DOHH2 (cell line): ENCODE measurements around the gene LRCH1.
"Not testable (repeated sequence)": the region's sequence is repeated elsewhere in the genome, so short reads cannot be mapped to it uniquely, and the experiment has no call there.

ENCODE experiments used
- H3F3A ChIP-seq: fragments of 200-600 bp; sonication (generic), shearing (Covaris generic); 2 replicates; pipeline ENCODE4 v1.6.0; 2016; ENCODE audit warnings: antibody characterized with exemption, mild to moderate bottlenecking; ENCODE audit not compliant: control insufficient read depth, insufficient read depth
- H3K27ac ChIP-seq: fragments of 200-600 bp; sonication (generic); 2 replicates; pipeline ENCODE4 v1.5.1; 2014; ENCODE audit warnings: low read depth, mild to moderate bottlenecking, low read length, moderate library complexity
- H3K27me3 ChIP-seq: fragments of 200-600 bp; sonication (generic); 2 replicates; pipeline ENCODE4 v1.6.1; 2014; ENCODE audit warnings: mild to moderate bottlenecking, low read length, mixed read lengths; ENCODE audit not compliant: control insufficient read depth
- H3K36me3 ChIP-seq: fragments of 200-600 bp; sonication (generic); 2 replicates; pipeline ENCODE4 v1.6.1; 2014; ENCODE audit warnings: mild to moderate bottlenecking, low read length, moderate library complexity, mixed read lengths; ENCODE audit not compliant: control insufficient read depth
- H3K4me1 ChIP-seq: fragments of 200-600 bp; sonication (generic); 2 replicates; pipeline ENCODE4 v1.6.1; 2014; ENCODE audit warnings: mild to moderate bottlenecking, low read length, mixed read lengths; ENCODE audit not compliant: control insufficient read depth
- H3K4me2 ChIP-seq: fragments of 200-600 bp; sonication (generic); 2 replicates; pipeline ENCODE4 v1.6.0; 2014; ENCODE audit warnings: mild to moderate bottlenecking, low read length, moderate library complexity
- H3K4me3 ChIP-seq: fragments of 200-600 bp; sonication (generic); 2 replicates; pipeline ENCODE4 v1.5.1; 2014; ENCODE audit warnings: mild to moderate bottlenecking, low read length, mixed read lengths
- H3K79me2 ChIP-seq: fragments of 200-600 bp; sonication (generic); 2 replicates; pipeline ENCODE4 v1.6.1; 2014; ENCODE audit warnings: mild to moderate bottlenecking, low read length, mixed read lengths; ENCODE audit not compliant: control insufficient read depth
- H3K9me2 ChIP-seq: fragments of 200-600 bp; sonication (generic); replicated peaks from 2 replicates; pipeline ENCODE4 v1.6.1; 2014; ENCODE audit warnings: mild to moderate bottlenecking, low read length, mixed read lengths; ENCODE audit not compliant: control insufficient read depth
- H3K9me3 ChIP-seq: fragments of 200-600 bp; sonication (generic); 2 replicates; pipeline ENCODE4 v1.6.1; 2014; ENCODE audit warnings: antibody characterized with exemption, low read length, mixed read lengths; ENCODE audit not compliant: control insufficient read depth, insufficient read depth
- H4K20me1 ChIP-seq: fragments of 200-600 bp; sonication (generic); 2 replicates; pipeline ENCODE4 v1.6.0; 2014; ENCODE audit warnings: low read depth, mild to moderate bottlenecking, antibody characterized with exemption, low read length, moderate library complexity; ENCODE audit not compliant: control insufficient read depth, insufficient read depth
- EZH2phosphoT487 ChIP-seq: fragments of 200-600 bp; sonication (generic); IDR thresholded peaks from 2 replicates; pipeline ENCODE4 v1.6.1; 2017; ENCODE audit warnings: borderline replicate concordance, mild to moderate bottlenecking, antibody characterized with exemption, low read length, moderate library complexity, mixed read lengths
- TF ChIP-seq, protein P1 (sequence below): fragments of 200-600 bp; sonication (generic); IDR thresholded peaks from one replicate; pipeline ENCODE4 v1.5.1; 2014; ENCODE audit warnings: antibody characterized with exemption, mild to moderate bottlenecking, low read depth, low read length; ENCODE audit not compliant: poor library complexity, severe bottlenecking

The LRCH1 gene

DNA sequence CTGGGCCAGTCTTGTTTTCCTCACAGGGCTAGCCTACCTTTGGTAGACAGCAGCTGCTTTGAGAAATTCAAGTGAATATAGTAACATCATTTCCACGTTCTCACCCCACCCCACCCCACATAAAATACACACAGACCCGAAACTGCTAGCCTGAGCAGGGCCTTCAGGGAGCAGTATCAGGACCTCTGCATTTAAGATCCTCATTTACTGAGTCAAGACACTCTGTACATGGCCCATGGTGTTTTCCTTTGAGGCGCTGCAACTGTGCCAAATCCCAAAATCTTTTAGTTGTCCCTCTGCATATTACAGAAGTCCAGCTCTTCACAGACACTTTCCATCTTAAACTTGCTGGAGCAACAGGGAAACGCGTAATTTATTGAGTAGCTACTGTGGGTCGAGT lies 200.9 kb downstream of the LRCH1 start:
- Histone ChIP-seq H3K4me2 (no peak overlapping the region), H3F3A (peaks cover 10% of the 10 kb centered on the region; the same call in 1 of the 2 replicates), H3K27ac (no peak overlapping the region), H3K4me1 (peaks cover 25% of the 10 kb centered on the region), H3K36me3 (peaks cover 23% of the 10 kb centered on the region), H3K79me2 (no peaks in the 10 kb centered on the region), H3K4me3 (no peak overlapping the region), H3K9me3 (no peaks in the 10 kb centered on the region), H4K20me1 (no peaks in the 10 kb centered on the region), H3K9me2 (no peaks in the 10 kb centered on the region), H3K27me3 (no peaks in the 10 kb centered on the region)
- TF ChIP-seq EZH2phosphoT487: no peak
- TF ChIP-seq, protein P1, sequence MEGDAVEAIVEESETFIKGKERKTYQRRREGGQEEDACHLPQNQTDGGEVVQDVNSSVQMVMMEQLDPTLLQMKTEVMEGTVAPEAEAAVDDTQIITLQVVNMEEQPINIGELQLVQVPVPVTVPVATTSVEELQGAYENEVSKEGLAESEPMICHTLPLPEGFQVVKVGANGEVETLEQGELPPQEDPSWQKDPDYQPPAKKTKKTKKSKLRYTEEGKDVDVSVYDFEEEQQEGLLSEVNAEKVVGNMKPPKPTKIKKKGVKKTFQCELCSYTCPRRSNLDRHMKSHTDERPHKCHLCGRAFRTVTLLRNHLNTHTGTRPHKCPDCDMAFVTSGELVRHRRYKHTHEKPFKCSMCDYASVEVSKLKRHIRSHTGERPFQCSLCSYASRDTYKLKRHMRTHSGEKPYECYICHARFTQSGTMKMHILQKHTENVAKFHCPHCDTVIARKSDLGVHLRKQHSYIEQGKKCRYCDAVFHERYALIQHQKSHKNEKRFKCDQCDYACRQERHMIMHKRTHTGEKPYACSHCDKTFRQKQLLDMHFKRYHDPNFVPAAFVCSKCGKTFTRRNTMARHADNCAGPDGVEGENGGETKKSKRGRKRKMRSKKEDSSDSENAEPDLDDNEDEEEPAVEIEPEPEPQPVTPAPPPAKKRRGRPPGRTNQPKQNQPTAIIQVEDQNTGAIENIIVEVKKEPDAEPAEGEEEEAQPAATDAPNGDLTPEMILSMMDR: no peak

DNA sequence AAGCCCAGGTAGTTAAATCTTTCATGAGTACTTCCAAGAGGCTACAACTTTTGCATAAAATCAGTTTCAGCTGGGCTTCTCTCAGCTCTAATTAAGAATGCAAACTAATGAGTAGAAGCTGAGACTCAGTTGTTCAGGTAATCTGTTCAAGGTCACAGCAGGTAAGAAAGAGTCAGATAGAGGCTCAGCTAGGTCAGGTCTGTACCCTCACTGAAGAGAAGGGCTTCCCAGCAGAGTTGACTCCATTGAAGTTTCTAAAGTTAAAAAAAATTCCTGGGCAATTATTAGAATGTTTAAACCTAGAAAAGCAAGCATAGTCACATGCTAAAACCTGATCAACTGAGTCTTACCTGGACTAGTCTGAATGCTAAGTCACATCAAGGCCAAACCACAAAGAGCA lies 201.8 kb downstream of the LRCH1 start:
- Histone ChIP-seq H3K27me3 (no peaks in the 10 kb centered on the region), H3K27ac (no peak overlapping the region), H4K20me1 (no peaks in the 10 kb centered on the region), H3K9me2 (no peaks in the 10 kb centered on the region), H3K36me3 (peaks cover 21% of the 10 kb centered on the region), H3K4me3 (no peak overlapping the region), H3K4me2 (no peak overlapping the region), H3K4me1 (peaks cover 32% of the 10 kb centered on the region), H3F3A (peaks cover 10% of the 10 kb centered on the region; the same call in 1 of the 2 replicates), H3K79me2 (no peaks in the 10 kb centered on the region), H3K9me3 (no peaks in the 10 kb centered on the region)
- TF ChIP-seq, protein P1: no peak
- no peak for TF ChIP-seq EZH2phosphoT487

- not testable (repeated sequence) for H3K4me2 ChIP-seq, H3K4me3 ChIP-seq, H3K27me3 ChIP-seq, H4K20me1 ChIP-seq, H3K9me2 ChIP-seq, H3K79me2 ChIP-seq, H3K9me3 ChIP-seq, H3K27ac ChIP-seq
- Histone ChIP-seq H3K4me1 (peaks cover 37% of the 10 kb centered on the region), H3K36me3 (peaks cover 17% of the 10 kb centered on the region), H3F3A (peaks cover 10% of the 10 kb centered on the region; the same call in 1 of the 2 replicates)
Observed at GRCh38 chr13:46755508-46755907, 202.5 kb downstream of the LRCH1 start.

- H3K79me2 ChIP-seq: no peaks in the 10 kb centered on the region
- peaks cover 7% of the 10 kb centered on the region for H3K36me3 ChIP-seq
- H3F3A ChIP-seq: 0 out of 2 replicates have a peak, but pooled peaks cover 7% of the 10 kb centered on the region
- no peak overlapping the region for H3K4me3 ChIP-seq
- TF ChIP-seq, protein P1: no peak
- no peak for TF ChIP-seq EZH2phosphoT487
- no peaks in the 10 kb centered on the region for H4K20me1 ChIP-seq
- no peaks in the 10 kb centered on the region for H3K9me3 ChIP-seq
- no peaks in the 10 kb centered on the region for H3K9me2 ChIP-seq
- peaks cover 24% of the 10 kb centered on the region for H3K4me1 ChIP-seq
- H3K27ac ChIP-seq: no peak overlapping the region
- no peak overlapping the region for H3K4me2 ChIP-seq
- H3K27me3 ChIP-seq: no peaks in the 10 kb centered on the region
Observed at GRCh38 chr13:46756977-46757376, 204.0 kb downstream of the LRCH1 start.
